DOHH2 (cell line): ENCODE results near the gene SEPTIN10.

Source experiments
- H3F3A ChIP-seq: fragments of 200-600 bp; sonication (generic), shearing (Covaris generic); 2 replicates; pipeline ENCODE4 v1.6.0; 2016; ENCODE audit warnings: antibody characterized with exemption, mild to moderate bottlenecking; ENCODE audit not compliant: control insufficient read depth, insufficient read depth
- H3K27ac ChIP-seq: fragments of 200-600 bp; sonication (generic); 2 replicates; pipeline ENCODE4 v1.5.1; 2014; ENCODE audit warnings: low read depth, mild to moderate bottlenecking, low read length, moderate library complexity
- H3K27me3 ChIP-seq: fragments of 200-600 bp; sonication (generic); 2 replicates; pipeline ENCODE4 v1.6.1; 2014; ENCODE audit warnings: mild to moderate bottlenecking, low read length, mixed read lengths; ENCODE audit not compliant: control insufficient read depth
- H3K36me3 ChIP-seq: fragments of 200-600 bp; sonication (generic); 2 replicates; pipeline ENCODE4 v1.6.1; 2014; ENCODE audit warnings: mild to moderate bottlenecking, low read length, moderate library complexity, mixed read lengths; ENCODE audit not compliant: control insufficient read depth
- H3K4me1 ChIP-seq: fragments of 200-600 bp; sonication (generic); 2 replicates; pipeline ENCODE4 v1.6.1; 2014; ENCODE audit warnings: mild to moderate bottlenecking, low read length, mixed read lengths; ENCODE audit not compliant: control insufficient read depth
- H3K4me2 ChIP-seq: fragments of 200-600 bp; sonication (generic); 2 replicates; pipeline ENCODE4 v1.6.0; 2014; ENCODE audit warnings: mild to moderate bottlenecking, low read length, moderate library complexity
- H3K4me3 ChIP-seq: fragments of 200-600 bp; sonication (generic); 2 replicates; pipeline ENCODE4 v1.5.1; 2014; ENCODE audit warnings: mild to moderate bottlenecking, low read length, mixed read lengths
- H3K79me2 ChIP-seq: fragments of 200-600 bp; sonication (generic); 2 replicates; pipeline ENCODE4 v1.6.1; 2014; ENCODE audit warnings: mild to moderate bottlenecking, low read length, mixed read lengths; ENCODE audit not compliant: control insufficient read depth
- H3K9me2 ChIP-seq: fragments of 200-600 bp; sonication (generic); replicated peaks from 2 replicates; pipeline ENCODE4 v1.6.1; 2014; ENCODE audit warnings: mild to moderate bottlenecking, low read length, mixed read lengths; ENCODE audit not compliant: control insufficient read depth
- H3K9me3 ChIP-seq: fragments of 200-600 bp; sonication (generic); 2 replicates; pipeline ENCODE4 v1.6.1; 2014; ENCODE audit warnings: antibody characterized with exemption, low read length, mixed read lengths; ENCODE audit not compliant: control insufficient read depth, insufficient read depth
- H4K20me1 ChIP-seq: fragments of 200-600 bp; sonication (generic); 2 replicates; pipeline ENCODE4 v1.6.0; 2014; ENCODE audit warnings: low read depth, mild to moderate bottlenecking, antibody characterized with exemption, low read length, moderate library complexity; ENCODE audit not compliant: control insufficient read depth, insufficient read depth
- CTCF ChIP-seq: fragments of 200-600 bp; sonication (generic); IDR thresholded peaks from one replicate; pipeline ENCODE4 v1.5.1; 2014; ENCODE audit warnings: antibody characterized with exemption, mild to moderate bottlenecking, low read depth, low read length; ENCODE audit not compliant: poor library complexity, severe bottlenecking
- EZH2phosphoT487 ChIP-seq: fragments of 200-600 bp; sonication (generic); IDR thresholded peaks from 2 replicates; pipeline ENCODE4 v1.6.1; 2017; ENCODE audit warnings: borderline replicate concordance, mild to moderate bottlenecking, antibody characterized with exemption, low read length, moderate library complexity, mixed read lengths

The SEPTIN10 gene

DNA sequence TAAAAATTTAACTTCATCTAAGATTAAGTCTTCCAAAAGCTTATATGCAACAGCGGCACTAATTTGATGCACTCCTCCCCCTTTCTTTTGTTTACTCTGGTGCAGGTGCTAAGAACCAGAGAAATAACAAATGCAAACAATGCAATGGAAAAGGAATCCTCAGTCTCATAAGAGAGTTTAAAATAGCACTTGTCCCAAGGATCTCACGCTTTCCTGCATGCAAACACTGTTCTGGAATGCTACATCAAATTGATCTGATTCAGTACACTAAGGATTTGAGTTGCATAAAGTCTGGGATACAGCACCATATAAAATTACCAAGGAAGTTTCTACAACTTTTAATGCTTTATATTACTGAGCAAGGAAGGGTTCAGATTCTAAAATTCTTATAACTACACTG lies 50.5 kb downstream of the SEPTIN10 start:
- Histone ChIP-seq H3K4me2 (no peak overlapping the region), H3K27ac (no peak overlapping the region)

GRCh38 chr2:109562421-109562820 lies 51.3 kb downstream of the SEPTIN10 start:
- Histone ChIP-seq H3K9me2 (no peaks in the 10 kb centered on the region), H3K4me2 (no peak overlapping the region), H3K27me3 (no peaks in the 10 kb centered on the region), H3K9me3 (no peaks in the 10 kb centered on the region), H3K27ac (no peak overlapping the region), H4K20me1 (no peaks in the 10 kb centered on the region), H3F3A (no peaks in the 10 kb centered on the region), H3K4me1 (no peaks in the 10 kb centered on the region), H3K36me3 (no peaks in the 10 kb centered on the region), H3K4me3 (no peak overlapping the region), H3K79me2 (no peaks in the 10 kb centered on the region)
- no peak for TF ChIP-seq EZH2phosphoT487
- TF ChIP-seq CTCF: no peak

More for the DNA sequence above, 50.5 kb downstream of the SEPTIN10 start:
- H3K9me2 ChIP-seq: no peaks in the 10 kb centered on the region
- H3K36me3 ChIP-seq: no peaks in the 10 kb centered on the region
- no peaks in the 10 kb centered on the region for H3K27me3 ChIP-seq
- TF ChIP-seq CTCF (no peak), EZH2phosphoT487 (no peak)
- no peaks in the 10 kb centered on the region for H4K20me1 ChIP-seq
- H3F3A ChIP-seq: no peaks in the 10 kb centered on the region
- no peaks in the 10 kb centered on the region for H3K79me2 ChIP-seq
- H3K4me1 ChIP-seq: no peaks in the 10 kb centered on the region
- H3K4me3 ChIP-seq: no peak overlapping the region
- no peaks in the 10 kb centered on the region for H3K9me3 ChIP-seq

GRCh38 chr2:109560265-109560664 lies 53.5 kb downstream of the SEPTIN10 start:
- Histone ChIP-seq H3K36me3 (no peaks in the 10 kb centered on the region), H3K4me3 (no peak overlapping the region), H3K9me2 (no peaks in the 10 kb centered on the region), H4K20me1 (no peaks in the 10 kb centered on the region), H3K9me3 (no peaks in the 10 kb centered on the region), H3K4me2 (no peak overlapping the region), H3K27me3 (no peaks in the 10 kb centered on the region), H3K79me2 (no peaks in the 10 kb centered on the region), H3K4me1 (no peaks in the 10 kb centered on the region), H3F3A (no peaks in the 10 kb centered on the region), H3K27ac (no peak overlapping the region)
- TF ChIP-seq EZH2phosphoT487 (no peak), CTCF (no peak)
